SK-N-SH treated with all-trans-retinoic acid at 6 μM for 48 hours (cell line): ENCODE results near the gene AGTR1.

ENCODE experiments used
- ATAC-seq: fragments of 200-7000 bp; cut with Tn5 transposase; 3 replicates; pipeline ENCODE4 v1.9.1; 2020; ENCODE audit warnings: mild to moderate bottlenecking, moderate library complexity
- ARNTL ChIP-seq: fragments of 450-650 bp; formaldehyde crosslinking; IDR thresholded peaks from 2 replicates; pipeline ENCODE4 v1.5.0; 2020; ENCODE audit warnings: low read depth, mild to moderate bottlenecking, moderate library complexity, borderline replicate concordance
- BACH2 ChIP-seq: fragments of 250-450 bp; sonication (Bioruptor Pico); IDR thresholded peaks from 2 replicates; pipeline ENCODE4 v1.9.0; 2021; ENCODE audit warnings: mild to moderate bottlenecking, borderline replicate concordance
- CSDC2 ChIP-seq: fragments of 250-450 bp; sonication (Bioruptor Pico); IDR thresholded peaks from 2 replicates; pipeline ENCODE4 v1.5.0; 2020; ENCODE audit warnings: mild to moderate bottlenecking, moderate library complexity
- ESRRG ChIP-seq: fragments of 250-450 bp; sonication (Bioruptor Pico); IDR thresholded peaks from 2 replicates; pipeline ENCODE4 v1.6.1; 2021; ENCODE audit warnings: mild to moderate bottlenecking
- GLIS3 ChIP-seq: fragments of 250-450 bp; sonication (Bioruptor Pico); IDR thresholded peaks from 2 replicates; pipeline ENCODE4 v1.5.0; 2020; ENCODE audit warnings: mild to moderate bottlenecking, moderate library complexity
- OSR1 ChIP-seq: fragments of 250-450 bp; sonication (Bioruptor Pico); IDR thresholded peaks from 2 replicates; pipeline ENCODE4 v1.8.0; 2022; ENCODE audit warnings: moderate library complexity, mild to moderate bottlenecking, inconsistent platforms
- PPARA ChIP-seq: fragments of 250-450 bp; sonication (Bioruptor Pico); IDR thresholded peaks from 2 replicates; pipeline ENCODE4 v1.5.0; 2020; ENCODE audit warnings: mild to moderate bottlenecking, borderline replicate concordance
- SNAI2 ChIP-seq: fragments of 250-450 bp; sonication (Bioruptor Pico); IDR thresholded peaks from 2 replicates; pipeline ENCODE4 v1.5.0; 2020; ENCODE audit warnings: mild to moderate bottlenecking, moderate library complexity
- TCF4 ChIP-seq: fragments of 250-450 bp; sonication (Bioruptor Pico); IDR thresholded peaks from 2 replicates; pipeline ENCODE4 v1.8.0; 2021; ENCODE audit warnings: mild to moderate bottlenecking, moderate library complexity, borderline replicate concordance
- TOX ChIP-seq: fragments of 250-450 bp; sonication (Bioruptor Pico); IDR thresholded peaks from 2 replicates; pipeline ENCODE4 v1.8.0; 2021; ENCODE audit warnings: mild to moderate bottlenecking, moderate library complexity, borderline replicate concordance
- ZC3H10 ChIP-seq: fragments of 250-450 bp; sonication (Bioruptor Pico); IDR thresholded peaks from 2 replicates; pipeline ENCODE4 v1.5.1; 2021; ENCODE audit warnings: mild to moderate bottlenecking, moderate library complexity
- ZFP30 ChIP-seq: fragments of 450-650 bp; formaldehyde crosslinking; IDR thresholded peaks from 2 replicates; pipeline ENCODE4 v1.5.0; 2022; ENCODE audit warnings: mild to moderate bottlenecking, moderate library complexity
- ZNF565 ChIP-seq: fragments of 450-650 bp; formaldehyde crosslinking; conservative IDR thresholded peaks from 2 replicates; pipeline ENCODE4 v1.5.0; 2020; ENCODE audit warnings: low read depth, mild to moderate bottlenecking, moderate library complexity
- TF ChIP-seq, protein P1 (sequence below): fragments of 250-450 bp; sonication (Bioruptor Pico); IDR thresholded peaks from 2 replicates; pipeline ENCODE4 v1.5.1; 2020; ENCODE audit warnings: low read depth, mild to moderate bottlenecking, moderate library complexity
- TF ChIP-seq, protein P2 (sequence below): fragments of 250-450 bp; sonication (Bioruptor Pico); IDR thresholded peaks from 2 replicates; pipeline ENCODE4 v1.8.0; 2020; ENCODE audit warnings: mild to moderate bottlenecking, moderate library complexity, borderline replicate concordance
- TF ChIP-seq, protein P3 (sequence below): fragments of 250-450 bp; sonication (Bioruptor Pico); IDR thresholded peaks from 2 replicates; pipeline ENCODE4 v1.5.0; 2020; ENCODE audit warnings: mild to moderate bottlenecking, moderate library complexity
- TF ChIP-seq, protein P4 (sequence below): fragments of 250-450 bp; sonication (Bioruptor Pico); IDR thresholded peaks from 2 replicates; pipeline ENCODE4 v1.5.1; 2021; ENCODE audit warnings: mild to moderate bottlenecking, moderate library complexity
- TF ChIP-seq, protein P5 (sequence below): fragments of 250-450 bp; sonication (Bioruptor Pico); IDR thresholded peaks from 2 replicates; pipeline ENCODE4 v1.8.0; 2021; ENCODE audit warnings: low read depth, mild to moderate bottlenecking, moderate library complexity, borderline replicate concordance

The AGTR1 gene

DNA sequence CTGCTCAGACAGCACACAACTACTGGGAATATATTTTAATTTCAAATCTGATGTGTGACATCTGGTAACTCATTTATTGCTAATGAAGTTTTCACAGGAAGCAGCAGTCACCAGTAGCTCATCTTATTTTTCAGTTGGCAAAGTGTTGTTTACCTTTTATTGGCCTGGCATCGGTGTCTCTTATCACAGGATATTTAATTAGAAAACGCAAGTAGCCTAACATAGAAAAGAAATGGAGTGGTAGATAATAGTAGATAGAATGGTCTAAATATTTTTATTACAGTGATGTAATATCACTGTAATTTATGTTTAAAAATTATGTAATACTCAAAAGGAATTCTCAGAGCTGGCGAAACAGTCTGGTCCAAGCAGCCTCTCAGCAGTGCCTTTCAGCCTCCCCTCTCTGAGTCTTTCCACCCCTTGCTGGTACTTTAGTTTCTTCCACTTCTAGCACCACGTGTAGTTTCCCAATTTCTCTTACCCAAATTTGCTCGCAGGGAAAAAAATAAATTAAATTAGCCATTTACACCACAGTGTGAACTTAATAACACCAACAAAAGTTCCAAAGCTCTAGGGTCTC is 31.9 kb downstream of the AGTR1 start:
- no peak for ATAC-seq

DNA sequence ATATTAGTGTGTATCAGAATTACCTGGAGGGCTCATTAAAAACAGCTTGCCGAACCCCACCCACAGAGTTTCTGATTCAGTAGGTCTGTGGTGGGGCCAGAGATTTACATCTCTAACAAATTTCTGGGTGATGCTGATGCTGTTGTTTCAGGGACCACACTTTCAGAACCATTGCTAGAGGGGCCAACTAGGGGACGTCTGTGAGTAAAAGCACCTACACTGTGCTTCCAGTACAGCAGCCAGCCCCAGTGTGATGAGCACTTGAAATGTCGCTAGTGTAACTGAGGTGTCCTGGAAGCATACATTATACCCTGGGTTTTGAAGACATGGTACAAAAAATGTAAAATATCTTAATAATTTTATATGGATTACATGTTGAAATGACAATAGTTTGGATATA is 33.0 kb downstream of the AGTR1 start:
- ATAC-seq: no peak
- TF ChIP-seq, protein P1, sequence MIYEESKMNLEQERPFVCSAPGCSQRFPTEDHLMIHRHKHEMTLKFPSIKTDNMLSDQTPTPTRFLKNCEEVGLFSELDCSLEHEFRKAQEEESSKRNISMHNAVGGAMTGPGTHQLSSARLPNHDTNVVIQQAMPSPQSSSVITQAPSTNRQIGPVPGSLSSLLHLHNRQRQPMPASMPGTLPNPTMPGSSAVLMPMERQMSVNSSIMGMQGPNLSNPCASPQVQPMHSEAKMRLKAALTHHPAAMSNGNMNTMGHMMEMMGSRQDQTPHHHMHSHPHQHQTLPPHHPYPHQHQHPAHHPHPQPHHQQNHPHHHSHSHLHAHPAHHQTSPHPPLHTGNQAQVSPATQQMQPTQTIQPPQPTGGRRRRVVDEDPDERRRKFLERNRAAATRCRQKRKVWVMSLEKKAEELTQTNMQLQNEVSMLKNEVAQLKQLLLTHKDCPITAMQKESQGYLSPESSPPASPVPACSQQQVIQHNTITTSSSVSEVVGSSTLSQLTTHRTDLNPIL (CRISPR knock-in tag): no peak
- TF ChIP-seq ARNTL (CRISPR knock-in tag) (no peak), ZFP30 (CRISPR knock-in tag) (no peak), TCF4 (CRISPR knock-in tag) (no peak), GLIS3 (CRISPR knock-in tag) (no peak), OSR1 (no peak), SNAI2 (CRISPR knock-in tag) (no peak), PPARA (no peak), ZNF565 (CRISPR knock-in tag) (no peak), CSDC2 (CRISPR knock-in tag) (no peak), ZC3H10 (no peak), BACH2 (CRISPR knock-in tag) (no peak), ESRRG (CRISPR knock-in tag) (no peak)
- TF ChIP-seq, protein P2, sequence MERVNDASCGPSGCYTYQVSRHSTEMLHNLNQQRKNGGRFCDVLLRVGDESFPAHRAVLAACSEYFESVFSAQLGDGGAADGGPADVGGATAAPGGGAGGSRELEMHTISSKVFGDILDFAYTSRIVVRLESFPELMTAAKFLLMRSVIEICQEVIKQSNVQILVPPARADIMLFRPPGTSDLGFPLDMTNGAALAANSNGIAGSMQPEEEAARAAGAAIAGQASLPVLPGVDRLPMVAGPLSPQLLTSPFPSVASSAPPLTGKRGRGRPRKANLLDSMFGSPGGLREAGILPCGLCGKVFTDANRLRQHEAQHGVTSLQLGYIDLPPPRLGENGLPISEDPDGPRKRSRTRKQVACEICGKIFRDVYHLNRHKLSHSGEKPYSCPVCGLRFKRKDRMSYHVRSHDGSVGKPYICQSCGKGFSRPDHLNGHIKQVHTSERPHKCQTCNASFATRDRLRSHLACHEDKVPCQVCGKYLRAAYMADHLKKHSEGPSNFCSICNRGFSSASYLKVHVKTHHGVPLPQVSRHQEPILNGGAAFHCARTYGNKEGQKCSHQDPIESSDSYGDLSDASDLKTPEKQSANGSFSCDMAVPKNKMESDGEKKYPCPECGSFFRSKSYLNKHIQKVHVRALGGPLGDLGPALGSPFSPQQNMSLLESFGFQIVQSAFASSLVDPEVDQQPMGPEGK (CRISPR knock-in tag): no peak
- TF ChIP-seq, protein P3, sequence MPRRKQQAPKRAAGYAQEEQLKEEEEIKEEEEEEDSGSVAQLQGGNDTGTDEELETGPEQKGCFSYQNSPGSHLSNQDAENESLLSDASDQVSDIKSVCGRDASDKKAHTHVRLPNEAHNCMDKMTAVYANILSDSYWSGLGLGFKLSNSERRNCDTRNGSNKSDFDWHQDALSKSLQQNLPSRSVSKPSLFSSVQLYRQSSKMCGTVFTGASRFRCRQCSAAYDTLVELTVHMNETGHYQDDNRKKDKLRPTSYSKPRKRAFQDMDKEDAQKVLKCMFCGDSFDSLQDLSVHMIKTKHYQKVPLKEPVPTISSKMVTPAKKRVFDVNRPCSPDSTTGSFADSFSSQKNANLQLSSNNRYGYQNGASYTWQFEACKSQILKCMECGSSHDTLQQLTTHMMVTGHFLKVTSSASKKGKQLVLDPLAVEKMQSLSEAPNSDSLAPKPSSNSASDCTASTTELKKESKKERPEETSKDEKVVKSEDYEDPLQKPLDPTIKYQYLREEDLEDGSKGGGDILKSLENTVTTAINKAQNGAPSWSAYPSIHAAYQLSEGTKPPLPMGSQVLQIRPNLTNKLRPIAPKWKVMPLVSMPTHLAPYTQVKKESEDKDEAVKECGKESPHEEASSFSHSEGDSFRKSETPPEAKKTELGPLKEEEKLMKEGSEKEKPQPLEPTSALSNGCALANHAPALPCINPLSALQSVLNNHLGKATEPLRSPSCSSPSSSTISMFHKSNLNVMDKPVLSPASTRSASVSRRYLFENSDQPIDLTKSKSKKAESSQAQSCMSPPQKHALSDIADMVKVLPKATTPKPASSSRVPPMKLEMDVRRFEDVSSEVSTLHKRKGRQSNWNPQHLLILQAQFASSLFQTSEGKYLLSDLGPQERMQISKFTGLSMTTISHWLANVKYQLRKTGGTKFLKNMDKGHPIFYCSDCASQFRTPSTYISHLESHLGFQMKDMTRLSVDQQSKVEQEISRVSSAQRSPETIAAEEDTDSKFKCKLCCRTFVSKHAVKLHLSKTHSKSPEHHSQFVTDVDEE (CRISPR knock-in tag): no peak
- TF ChIP-seq, protein P4, sequence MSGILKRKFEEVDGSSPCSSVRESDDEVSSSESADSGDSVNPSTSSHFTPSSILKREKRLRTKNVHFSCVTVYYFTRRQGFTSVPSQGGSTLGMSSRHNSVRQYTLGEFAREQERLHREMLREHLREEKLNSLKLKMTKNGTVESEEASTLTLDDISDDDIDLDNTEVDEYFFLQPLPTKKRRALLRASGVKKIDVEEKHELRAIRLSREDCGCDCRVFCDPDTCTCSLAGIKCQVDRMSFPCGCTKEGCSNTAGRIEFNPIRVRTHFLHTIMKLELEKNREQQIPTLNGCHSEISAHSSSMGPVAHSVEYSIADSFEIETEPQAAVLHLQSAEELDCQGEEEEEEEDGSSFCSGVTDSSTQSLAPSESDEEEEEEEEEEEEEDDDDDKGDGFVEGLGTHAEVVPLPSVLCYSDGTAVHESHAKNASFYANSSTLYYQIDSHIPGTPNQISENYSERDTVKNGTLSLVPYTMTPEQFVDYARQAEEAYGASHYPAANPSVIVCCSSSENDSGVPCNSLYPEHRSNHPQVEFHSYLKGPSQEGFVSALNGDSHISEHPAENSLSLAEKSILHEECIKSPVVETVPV: no peak
- TF ChIP-seq, protein P5, sequence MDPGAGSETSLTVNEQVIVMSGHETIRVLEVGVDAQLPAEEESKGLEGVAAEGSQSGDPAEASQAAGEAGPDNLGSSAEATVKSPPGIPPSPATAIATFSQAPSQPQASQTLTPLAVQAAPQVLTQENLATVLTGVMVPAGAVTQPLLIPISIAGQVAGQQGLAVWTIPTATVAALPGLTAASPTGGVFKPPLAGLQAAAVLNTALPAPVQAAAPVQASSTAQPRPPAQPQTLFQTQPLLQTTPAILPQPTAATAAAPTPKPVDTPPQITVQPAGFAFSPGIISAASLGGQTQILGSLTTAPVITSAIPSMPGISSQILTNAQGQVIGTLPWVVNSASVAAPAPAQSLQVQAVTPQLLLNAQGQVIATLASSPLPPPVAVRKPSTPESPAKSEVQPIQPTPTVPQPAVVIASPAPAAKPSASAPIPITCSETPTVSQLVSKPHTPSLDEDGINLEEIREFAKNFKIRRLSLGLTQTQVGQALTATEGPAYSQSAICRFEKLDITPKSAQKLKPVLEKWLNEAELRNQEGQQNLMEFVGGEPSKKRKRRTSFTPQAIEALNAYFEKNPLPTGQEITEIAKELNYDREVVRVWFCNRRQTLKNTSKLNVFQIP (CRISPR knock-in tag): no peak

More for the DNA sequence above, 31.9 kb downstream of the AGTR1 start:
- TF ChIP-seq BACH2 (CRISPR knock-in tag): no peak
- no peak for TF ChIP-seq OSR1
- no peak for TF ChIP-seq SNAI2 (CRISPR knock-in tag)
- TF ChIP-seq, protein P3 (CRISPR knock-in tag): no peak
- no peak for TF ChIP-seq CSDC2 (CRISPR knock-in tag)
- TF ChIP-seq, protein P1 (CRISPR knock-in tag): no peak
- TF ChIP-seq ZFP30 (CRISPR knock-in tag): no peak
- no peak for TF ChIP-seq ESRRG (CRISPR knock-in tag)
- TF ChIP-seq TOX: no peak
- TF ChIP-seq, protein P2 (CRISPR knock-in tag): no peak
